ENCODE data around the gene SLC35F5. TPM values are rescaled to one million over a fixed set of nuclear protein-coding genes. Genes with fewer than 3 reads are reported as not detected.
"Not testable (repeated sequence)": the region's sequence is repeated elsewhere in the genome, so short reads cannot be mapped to it uniquely, and the experiment has no call there.

Gene SLC35F5
- polyA plus RNA-seq, 1 donor = 158 TPM

DNA sequence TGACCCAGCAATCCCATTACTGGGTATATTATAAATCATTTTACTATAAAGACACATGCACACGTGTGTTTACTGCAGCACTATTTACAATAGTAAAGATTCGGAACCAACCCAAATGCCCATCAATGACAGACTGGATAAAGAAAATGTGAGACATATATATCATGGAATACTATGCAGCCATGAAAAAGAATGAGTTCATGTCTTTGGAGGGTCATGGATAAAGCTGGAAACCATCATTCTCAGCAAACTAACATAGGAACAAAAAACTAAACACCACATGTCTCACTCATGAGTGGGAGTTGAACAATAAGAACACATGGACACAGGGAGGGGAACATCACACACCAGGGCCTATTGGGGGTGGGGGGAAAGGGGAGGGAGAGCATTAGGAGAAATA is 58.2 kb downstream of the SLC35F5 start:
- DNase-seq = not testable (repeated sequence)

DNA sequence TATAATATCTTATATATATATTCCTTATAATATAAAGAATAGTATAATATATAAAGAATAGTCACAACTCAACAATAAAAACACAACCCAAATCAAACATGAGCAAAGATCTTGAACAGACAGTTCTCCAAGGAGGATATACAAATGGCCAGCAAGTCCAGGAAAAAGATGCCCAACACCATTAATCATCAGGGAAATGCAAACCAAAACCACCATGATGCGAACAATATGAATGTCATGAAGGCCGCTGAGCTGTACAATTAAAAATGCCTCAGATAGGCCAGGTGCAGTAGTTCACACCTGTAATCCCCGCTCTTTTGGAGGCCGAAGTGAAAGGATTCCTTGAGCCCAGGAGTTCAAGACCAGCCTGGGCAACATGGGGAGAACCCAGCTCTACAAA is 58.9 kb downstream of the SLC35F5 start:
- no peak for DNase-seq

DNA sequence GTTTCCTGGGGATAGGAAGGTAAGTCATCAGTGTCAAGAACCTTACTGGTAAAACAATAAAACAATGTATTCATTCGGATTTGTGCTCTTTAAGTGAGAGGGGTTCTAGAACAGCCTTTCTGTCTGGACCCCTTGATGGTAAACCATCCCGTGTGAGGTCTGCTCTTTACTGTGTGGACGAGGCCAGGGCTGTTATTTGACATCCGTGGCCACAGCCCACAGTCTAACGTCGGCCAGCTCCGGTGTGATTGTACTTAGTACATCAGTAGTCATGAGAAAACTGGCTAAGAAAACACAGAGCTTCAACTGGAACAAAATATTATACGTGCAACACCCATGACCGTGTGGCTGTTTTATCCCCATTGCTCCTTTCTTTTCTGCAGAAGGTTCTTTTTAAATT is 62.0 kb downstream of the SLC35F5 start:
- no peak for DNase-seq

DNA sequence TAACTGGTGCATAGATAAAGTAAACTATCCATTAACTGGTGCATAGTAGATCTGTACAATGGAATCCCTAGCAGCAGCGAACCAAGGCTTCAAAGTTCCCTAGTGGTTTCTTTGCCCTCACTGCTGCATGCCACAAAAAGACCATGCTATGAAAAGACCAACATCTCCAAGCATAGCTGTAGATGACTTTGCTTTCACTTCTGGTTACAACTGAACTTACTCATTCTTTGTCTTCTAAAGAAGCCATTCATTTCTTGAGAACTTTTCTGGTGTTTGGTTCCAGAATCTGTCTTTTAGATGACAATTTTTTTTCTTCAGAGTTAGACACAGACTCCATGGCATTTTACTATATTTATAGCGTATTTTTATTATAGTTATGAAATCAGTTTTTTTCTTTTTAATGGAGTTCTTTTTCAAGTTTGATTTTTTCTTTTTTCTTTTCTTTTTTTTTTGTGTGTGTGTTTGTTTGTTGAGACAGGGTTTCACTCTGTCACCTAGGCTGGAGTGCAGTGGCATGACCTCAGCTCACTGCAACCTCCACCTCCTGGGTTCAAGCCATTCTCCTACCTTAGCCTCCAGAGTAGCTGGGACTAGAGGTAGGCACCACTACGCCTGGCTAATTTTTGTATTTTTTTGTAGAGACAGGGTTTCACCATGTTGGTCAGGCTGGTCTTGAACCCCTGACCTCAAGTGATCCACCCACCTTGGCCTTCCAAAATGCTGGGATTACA is 63.6 kb downstream of the SLC35F5 start:
- DNase-seq = no peak

DNA sequence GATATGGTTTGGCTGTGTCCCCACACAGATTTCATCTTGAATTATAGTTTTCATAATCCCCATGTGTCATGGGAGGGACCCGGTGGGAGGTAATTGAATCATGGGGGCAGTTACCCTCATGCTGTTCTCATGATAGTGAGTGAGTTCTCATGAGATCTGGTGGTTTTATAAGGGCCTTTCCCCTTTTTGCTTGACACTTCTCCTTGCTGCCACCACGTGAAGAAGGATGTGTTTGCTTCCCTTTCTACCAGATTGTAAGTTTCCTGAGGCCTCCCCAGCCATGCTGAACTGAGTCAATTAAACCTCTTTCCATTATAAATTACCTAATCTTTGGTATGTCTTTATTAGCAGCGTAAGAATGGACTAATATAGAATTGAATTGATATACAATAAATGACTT is 65.6 kb downstream of the SLC35F5 start:
- DNase-seq = not testable (repeated sequence)

DNA sequence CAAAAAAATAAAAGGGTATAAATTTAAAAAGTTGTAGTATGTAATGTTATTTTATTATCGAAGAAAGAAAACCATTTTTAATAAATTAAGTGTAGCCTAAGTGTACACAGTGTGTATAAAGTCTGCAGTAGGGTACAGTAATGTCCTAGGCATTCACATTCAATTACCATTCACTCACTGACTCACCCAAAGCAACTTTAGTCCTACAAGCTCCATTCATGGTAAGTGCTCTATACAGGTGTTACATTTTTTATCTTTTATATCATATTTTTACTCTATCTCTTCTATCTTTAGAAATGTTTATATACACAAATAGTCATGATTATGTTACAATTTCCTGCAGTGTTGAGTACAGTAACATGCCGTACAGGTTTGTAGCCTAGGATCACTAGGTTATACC is 69.9 kb downstream of the SLC35F5 start:
- DNase-seq = no peak

DNA sequence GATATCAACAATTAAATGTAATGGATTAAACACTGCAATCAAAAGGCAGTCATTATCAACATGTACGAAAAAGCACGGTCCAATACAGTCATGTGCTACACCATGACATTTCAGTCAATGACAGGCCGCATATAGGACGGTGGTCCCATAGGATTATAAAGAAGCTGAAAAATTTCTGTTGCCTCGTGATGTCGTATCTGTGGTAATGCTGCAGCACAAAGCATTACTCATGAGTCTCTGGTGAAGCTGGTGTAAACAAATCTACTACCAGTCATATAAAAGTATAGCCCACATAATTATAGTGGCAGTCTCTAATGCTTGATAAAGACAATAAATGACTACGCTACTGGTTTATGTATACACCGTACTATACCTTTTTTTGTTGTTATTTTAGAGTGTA is 71.0 kb downstream of the SLC35F5 start:
- DNase-seq = no peak

DNA sequence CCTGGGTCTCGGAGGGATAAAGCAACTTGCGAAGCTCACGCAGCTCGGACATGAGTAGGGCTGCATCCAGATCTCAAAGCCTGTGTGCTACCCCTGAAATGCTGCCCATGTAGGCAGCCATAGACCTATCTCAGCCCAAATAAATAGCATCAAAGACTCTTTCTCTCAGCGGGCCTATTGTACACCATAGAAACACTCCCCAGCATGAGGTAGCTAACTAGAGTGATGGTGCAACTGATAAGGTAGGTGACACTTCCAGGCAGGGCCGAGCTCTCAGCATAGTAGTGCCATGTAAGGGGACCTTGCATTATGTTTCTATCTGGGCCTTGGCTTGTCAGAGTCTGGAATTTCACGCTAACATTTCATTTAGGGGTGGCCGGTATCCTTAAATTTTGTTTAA is 77.0 kb downstream of the SLC35F5 start:
- DNase-seq = no peak

DNA sequence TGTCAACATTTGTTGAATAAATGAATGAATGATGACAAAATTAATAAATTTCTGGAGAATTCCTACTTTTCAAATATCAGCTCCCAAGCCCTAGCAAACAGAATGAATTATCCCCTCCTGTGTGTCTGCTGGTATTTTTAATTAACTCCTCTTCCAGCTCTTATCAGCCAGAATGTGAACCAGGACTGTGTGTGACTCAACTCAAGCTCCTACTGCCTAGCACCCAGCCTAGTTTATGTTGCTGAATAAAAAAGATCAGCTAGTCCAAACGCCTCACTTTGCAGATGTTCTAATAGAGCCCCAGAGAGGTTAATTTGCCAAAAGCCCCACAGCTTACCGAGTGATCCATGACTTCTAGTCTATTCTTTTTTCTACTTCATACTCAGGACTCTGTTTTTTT is 79.1 kb downstream of the SLC35F5 start:
- no peak for DNase-seq

DNA sequence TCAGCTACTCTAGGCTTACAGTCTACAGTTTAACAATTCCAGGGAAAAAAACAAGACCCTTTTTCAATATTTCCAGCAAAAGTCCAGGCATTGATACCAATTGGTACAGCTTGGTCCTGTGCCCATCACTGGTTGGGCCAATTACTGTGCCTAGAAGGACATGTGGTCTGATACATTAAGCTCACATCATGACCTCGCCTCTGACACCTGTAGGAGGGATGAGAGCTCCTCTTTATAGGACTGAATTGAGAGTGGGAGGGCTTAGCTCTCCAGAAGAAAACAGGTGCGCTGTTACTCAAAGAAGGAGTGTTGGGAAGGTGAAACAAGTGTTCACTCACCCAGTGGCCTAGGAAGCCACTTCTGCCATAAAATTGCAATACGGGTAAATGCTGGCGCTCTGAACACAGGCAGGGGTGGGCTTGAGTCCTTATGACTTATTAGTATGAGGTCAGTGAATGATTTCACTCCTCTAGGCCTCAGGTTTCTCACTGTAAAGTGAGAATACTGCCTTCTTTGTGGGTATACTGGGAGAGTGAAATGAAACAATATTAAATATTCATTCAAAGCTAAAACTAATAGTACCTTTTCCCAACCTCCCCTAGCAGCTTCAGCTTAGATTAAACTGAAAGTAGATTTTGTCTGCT is 79.7 kb downstream of the SLC35F5 start:
- no peak for DNase-seq

DNA sequence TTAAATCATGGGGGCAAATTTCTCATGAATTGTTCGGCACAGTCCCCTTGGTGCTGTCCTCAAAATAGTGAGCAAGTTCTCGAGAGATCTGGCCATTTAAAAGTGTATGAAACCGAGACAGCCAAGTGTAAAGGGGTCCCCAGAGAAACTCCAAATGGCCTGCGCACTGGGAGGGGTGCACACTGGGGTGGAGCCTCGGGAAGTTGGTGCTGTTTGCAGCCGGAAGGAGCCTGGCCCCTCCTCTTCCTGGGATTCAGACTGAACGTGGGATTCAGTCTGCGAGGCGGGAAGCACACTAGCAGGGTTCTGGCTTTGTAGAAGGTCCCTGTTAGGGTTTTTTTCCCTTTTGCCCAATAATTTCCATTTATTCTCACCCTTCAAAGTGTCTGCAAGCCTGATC is 80.6 kb downstream of the SLC35F5 start:
- no peak for DNase-seq

DNA sequence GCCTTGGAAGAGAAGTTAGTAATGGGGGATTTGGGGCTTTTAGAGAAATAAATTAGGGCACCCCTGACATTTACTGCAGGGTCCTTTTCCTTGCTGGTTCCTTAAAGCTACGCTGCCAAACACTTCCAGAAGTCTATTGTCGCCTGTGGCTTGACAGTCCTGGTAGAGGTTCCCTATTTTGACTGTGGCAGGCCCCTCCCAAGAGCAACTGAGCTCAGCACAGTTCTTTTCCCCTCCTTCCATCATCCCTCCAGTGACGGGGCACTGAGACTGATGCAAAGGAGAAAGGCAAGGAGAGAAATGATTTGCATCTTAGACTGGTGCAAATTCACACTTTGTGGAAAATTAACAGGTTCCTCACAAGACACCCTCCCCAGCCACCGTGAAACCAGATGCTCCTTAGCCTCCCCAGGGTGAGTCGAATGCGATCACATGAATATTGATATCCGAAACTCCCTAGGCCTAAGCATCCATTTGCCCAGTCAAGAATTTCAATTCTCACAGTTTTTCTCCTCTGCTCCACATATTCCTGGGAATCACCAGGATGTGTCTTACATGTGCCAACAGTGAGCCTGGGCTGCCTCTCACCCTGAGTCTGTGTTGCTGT is 84.0 kb downstream of the SLC35F5 start:
- DNase-seq = no peak

DNA sequence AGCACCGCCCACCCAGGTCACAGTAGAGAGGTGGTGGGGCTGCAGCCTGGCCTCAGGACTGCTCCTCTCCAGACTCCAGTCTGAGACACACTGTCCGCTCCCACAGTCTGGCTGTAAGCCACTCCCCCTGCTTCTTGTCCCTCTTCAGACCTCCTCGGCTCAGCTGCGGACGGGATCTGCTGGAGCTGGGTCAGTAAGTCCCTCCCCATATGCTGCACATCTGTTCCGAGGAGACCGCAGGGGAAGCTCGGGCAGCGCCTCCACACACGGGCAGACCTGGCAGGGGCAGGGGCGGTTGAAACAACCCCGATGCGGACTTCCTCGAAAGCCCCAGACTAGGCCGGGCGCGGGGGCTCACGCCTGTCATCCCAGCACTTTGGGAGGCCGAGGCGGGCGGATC is 87.4 kb downstream of the SLC35F5 start:
- DNase-seq = not testable (repeated sequence)

DNA sequence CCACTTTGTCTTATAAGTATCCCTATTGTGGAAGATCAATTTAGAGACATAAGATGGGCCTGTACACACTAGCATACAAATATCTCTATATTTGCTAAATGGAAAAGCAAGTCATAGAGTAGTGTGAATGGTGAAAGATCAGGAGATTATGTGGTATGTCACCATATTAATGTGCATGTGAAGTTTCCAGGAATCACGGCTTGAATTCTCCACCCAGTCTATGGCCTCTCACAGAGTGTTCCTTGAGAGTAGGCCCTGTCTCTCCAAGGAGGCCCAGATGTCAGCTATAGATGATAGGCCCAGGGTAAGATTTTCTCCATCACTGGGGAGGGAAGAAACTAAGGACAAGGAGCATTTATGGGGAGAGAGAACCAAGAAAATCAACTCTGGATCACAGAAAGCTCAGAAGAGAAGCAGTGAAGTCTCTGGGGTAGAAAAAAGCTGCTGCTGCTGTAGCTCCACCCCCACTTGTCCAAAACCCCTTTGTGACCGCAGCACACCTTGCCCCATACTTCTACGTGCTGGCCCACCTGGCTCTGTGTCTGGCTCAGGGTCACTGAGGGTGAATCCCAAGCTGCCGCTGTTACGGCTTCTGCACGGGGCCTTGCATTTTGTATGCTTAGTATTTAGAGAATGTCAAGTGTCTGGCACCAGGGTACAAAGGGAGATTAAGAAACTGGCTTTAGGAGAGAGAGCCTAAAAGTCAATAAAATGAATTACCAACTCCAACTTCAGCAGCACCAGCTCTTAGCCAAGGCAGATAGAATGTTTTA is 91.5 kb downstream of the SLC35F5 start:
- DNase-seq = not testable (repeated sequence)

DNA sequence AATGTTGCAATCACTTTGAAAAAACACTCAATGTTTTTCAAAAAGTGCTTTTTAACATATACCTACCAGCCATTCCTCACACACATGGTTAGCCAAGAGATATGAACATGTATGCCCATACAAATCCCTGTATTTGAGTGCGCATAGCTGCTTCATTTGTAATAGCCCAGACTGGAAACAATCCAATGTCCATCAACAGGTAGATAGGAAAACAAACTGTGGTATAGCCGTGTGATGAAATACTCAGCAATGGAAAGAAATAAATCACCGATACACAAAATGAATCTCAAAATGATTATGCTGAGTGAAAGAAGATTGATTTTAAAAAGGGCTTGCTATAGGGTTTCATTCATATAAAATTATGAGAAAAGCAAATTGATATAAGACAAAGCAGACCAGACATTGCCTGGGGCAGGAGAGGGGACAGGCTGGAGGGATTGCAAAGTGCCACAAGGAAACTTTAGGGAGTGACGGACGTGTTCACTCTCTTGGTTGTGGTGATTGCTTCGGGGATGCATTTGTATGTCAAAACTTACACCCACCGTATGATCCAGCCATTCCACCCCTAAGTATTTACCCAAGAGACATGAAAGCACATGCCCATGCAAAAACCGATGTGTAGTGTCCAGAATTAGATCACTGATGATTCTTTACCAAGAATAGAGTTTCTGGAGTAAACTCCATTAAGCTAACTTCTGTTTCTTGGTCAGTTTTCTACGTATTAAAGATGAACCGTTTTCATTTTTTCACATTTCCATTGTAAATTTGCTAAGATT is 93.0 kb downstream of the SLC35F5 start:
- not testable (repeated sequence) for DNase-seq

Other genes starting within 250 kb of the SLC35F5 start
- 73.0 TPM for gene RABL2A, start 129.4 kb downstream of the SLC35F5 start, polyA plus RNA-seq (ENCODE audit: insufficient read length)
- 168 TPM for gene ACTR3, start 133.4 kb upstream of the SLC35F5 start, polyA plus RNA-seq (ENCODE audit: insufficient read length)